Body of pancreas (tissue), 4 donors: ENCODE data around the gene USP15. TPM values are rescaled to one million over a fixed set of nuclear protein-coding genes. Genes with fewer than 3 reads are reported as not detected.

ENCODE experiments used
- ATAC-seq: fragments of 150-250 bp; one replicate; pipeline ENCODE4 v1.9.1; 2016
- DNase-seq, 4 donors: peaks; one replicate each; pipeline ENCODE4 v3.0.0-alpha.2; 2019
- H3K27ac ChIP-seq, 4 donors: fragments of 200-600 bp; sonication (generic); 1 replicate in 3 of 4; 2 replicates in 1 of 4; pipeline versions ENCODE4 v1.5.1 to v1.6.1; 2016 to 2019; ENCODE audit warnings: mild to moderate bottlenecking in 1 of 4, mixed read lengths in 1 of 4, moderate library complexity in 1 of 4
- H3K27me3 ChIP-seq, 2 donors: fragments of 200-600 bp; sonication (generic); one replicate each; pipeline ENCODE4 v1.6.0; 2016; ENCODE audit warnings: mild to moderate bottlenecking in 1 of 2
- H3K36me3 ChIP-seq, 2 donors: fragments of 200-600 bp; sonication (generic); replicated peaks in 1 of 2; 2 replicates each; pipeline ENCODE4 v1.5.1; 2016; ENCODE audit warnings: low read depth in 2 of 2; ENCODE audit not compliant: insufficient read depth in 1 of 2
- H3K4me1 ChIP-seq: fragments of 200-600 bp; sonication (generic); one replicate; pipeline ENCODE4 v1.6.0; 2016
- H3K4me3 ChIP-seq, 2 donors: fragments of 200-600 bp; sonication (generic); 1 replicate in 1 of 2; 2 replicates in 1 of 2; pipeline ENCODE4 v1.5.1; 2016 to 2019
- H3K9me3 ChIP-seq, 3 donors: fragments of 200-600 bp; sonication (generic); 1 replicate in 2 of 3; 2 replicates in 1 of 3; pipeline ENCODE4 v1.5.1; 2016
- POLR2A ChIP-seq, 3 donors: fragments of 450-650 bp; IDR thresholded peaks; one replicate each; pipeline ENCODE4 v1.6.1; 2016; ENCODE audit warnings: antibody characterized with exemption in 3 of 3, mild to moderate bottlenecking in 2 of 3
- WGBS, 2 donors: methylation state at CpG; one replicate each; pipeline ENCODE4 v1.1.5; 2017; 5-methylcytosine and 5-hydroxymethylcytosine counted together
- intact Hi-C: fragments of 100-400 bp; cut with DNase I; formaldehyde crosslinking; loops from one replicate; pipeline ENCODE4 v1.15.1; 2023
- total RNA-seq, 2 donors: library from RNA; depleted of rRNA; stranded (reverse); fragments of >200 nt; gene quantifications; one replicate each; pipeline ENCODE4 v1.1.0, GENCODE V29; 2016
- TF ChIP-seq, protein P1 (sequence below), 7 experiments: fragments of 450-650 bp in 4 of 7; fragments of 200-600 bp in 3 of 7; sonication (generic) in 3 of 7; IDR thresholded peaks; one replicate each; pipeline ENCODE4 v1.5.1; 2016 to 2019; ENCODE audit warnings: antibody characterized with exemption in 7 of 7

Gene USP15
- total RNA-seq, 2 donors from 2014 or later: 47.5 to 57.4 TPM

DNA sequence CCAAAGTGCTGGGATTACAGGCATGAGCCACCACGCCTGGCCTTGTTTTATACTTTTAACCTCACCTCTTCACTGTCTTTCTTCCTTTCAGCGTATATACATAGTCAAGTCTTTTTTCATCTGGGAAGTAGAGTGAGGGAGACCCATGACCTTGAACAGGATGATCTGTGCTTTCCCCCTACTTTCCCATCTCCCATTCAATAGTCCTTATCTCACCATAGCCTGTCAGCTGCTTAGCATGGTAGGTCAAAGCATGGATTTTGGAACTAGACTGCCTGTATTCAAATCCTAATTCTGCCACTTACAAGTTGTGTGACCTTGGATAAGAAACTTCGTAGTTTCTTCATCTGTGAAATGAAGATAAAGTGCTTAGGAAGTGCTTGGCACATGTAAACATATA lies 110.0 kb downstream of the USP15 start:
- TF ChIP-seq, protein P1, sequence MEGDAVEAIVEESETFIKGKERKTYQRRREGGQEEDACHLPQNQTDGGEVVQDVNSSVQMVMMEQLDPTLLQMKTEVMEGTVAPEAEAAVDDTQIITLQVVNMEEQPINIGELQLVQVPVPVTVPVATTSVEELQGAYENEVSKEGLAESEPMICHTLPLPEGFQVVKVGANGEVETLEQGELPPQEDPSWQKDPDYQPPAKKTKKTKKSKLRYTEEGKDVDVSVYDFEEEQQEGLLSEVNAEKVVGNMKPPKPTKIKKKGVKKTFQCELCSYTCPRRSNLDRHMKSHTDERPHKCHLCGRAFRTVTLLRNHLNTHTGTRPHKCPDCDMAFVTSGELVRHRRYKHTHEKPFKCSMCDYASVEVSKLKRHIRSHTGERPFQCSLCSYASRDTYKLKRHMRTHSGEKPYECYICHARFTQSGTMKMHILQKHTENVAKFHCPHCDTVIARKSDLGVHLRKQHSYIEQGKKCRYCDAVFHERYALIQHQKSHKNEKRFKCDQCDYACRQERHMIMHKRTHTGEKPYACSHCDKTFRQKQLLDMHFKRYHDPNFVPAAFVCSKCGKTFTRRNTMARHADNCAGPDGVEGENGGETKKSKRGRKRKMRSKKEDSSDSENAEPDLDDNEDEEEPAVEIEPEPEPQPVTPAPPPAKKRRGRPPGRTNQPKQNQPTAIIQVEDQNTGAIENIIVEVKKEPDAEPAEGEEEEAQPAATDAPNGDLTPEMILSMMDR (IDR thresholded peaks at IDR 0.05): no peak
- TF ChIP-seq POLR2A (IDR thresholded peaks at IDR 0.05): no peak
- no peak for DNase-seq
- Histone ChIP-seq H3K36me3 (no peaks in the 10 kb centered on the region), H3K4me3 (no peak overlapping the region), H3K4me1 (no peaks in the 10 kb centered on the region), H3K27me3 (no peaks in the 10 kb centered on the region), H3K9me3 (no peaks in the 10 kb centered on the region), H3K27ac (no peak overlapping the region)
- no peak for ATAC-seq
- WGBS, 2 donors: 76 to 78% methylated on average over 3 of the region's 3 CpGs
- intact Hi-C loops: no loop called here

DNA sequence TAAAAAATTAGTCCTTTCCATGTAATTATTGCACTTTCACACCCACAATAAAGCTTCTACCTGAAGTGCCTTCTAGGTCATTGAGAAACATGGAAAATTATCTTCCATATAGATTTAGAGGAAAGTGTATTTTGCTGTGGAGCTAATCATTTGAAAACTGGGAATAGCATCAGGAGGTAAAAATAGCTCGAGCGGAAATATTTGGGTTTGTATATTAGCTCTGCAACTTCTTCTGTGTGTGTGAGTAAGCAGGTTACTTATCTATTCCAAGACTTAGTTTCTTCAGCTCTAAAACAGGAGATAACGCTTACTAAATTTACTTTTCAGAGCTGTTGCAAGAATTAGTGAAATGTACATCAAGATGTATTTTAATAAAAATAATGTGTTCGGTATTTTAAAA lies 111.5 kb downstream of the USP15 start:
- TF ChIP-seq, protein P1 (IDR thresholded peaks at IDR 0.05): no peak
- no peak for TF ChIP-seq POLR2A (IDR thresholded peaks at IDR 0.05)
- ATAC-seq: no peak
- no peak overlapping the region for H3K27ac ChIP-seq
- WGBS, 2 donors: 56 to 76% methylated on average over 4 of the region's 4 CpGs
- H3K27me3 ChIP-seq: no peaks in the 10 kb centered on the region
- intact Hi-C loops: no loop called here
- no peaks in the 10 kb centered on the region for H3K9me3 ChIP-seq
- H3K4me1 ChIP-seq: no peaks in the 10 kb centered on the region
- no peak overlapping the region for H3K4me3 ChIP-seq
- DNase-seq: no peak
- no peaks in the 10 kb centered on the region for H3K36me3 ChIP-seq

DNA sequence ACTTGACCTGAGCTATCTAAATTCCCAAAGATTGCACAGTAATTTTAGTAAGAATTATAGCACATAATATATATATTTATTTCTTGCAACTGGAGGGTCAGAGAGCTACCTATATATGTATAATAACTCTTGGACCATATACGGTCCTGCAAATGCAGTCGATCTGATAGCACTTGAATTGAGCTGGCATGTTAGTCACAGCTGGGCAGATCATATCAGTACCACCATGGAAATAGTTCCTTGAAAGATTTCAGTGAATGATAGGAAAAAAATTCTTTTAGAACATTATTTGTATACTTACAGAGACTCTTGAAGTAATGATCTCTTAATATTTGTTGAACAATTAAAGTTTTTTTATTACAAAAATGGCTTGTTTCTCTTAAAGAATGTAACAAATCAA lies 111.9 kb downstream of the USP15 start:
- H3K36me3 ChIP-seq: no peaks in the 10 kb centered on the region
- no peak overlapping the region for H3K4me3 ChIP-seq
- no peak overlapping the region for H3K27ac ChIP-seq
- H3K9me3 ChIP-seq: no peaks in the 10 kb centered on the region
- ATAC-seq (no peak), DNase-seq (no peak)
- no peak for TF ChIP-seq POLR2A (IDR thresholded peaks at IDR 0.05)
- TF ChIP-seq, protein P1 (IDR thresholded peaks at IDR 0.05): no peak
- intact Hi-C loops: no loop called here
- no peaks in the 10 kb centered on the region for H3K4me1 ChIP-seq
- no peaks in the 10 kb centered on the region for H3K27me3 ChIP-seq
- 84 to 96% methylated on average over 2 of the region's 2 CpGs for WGBS, 2 donors

DNA sequence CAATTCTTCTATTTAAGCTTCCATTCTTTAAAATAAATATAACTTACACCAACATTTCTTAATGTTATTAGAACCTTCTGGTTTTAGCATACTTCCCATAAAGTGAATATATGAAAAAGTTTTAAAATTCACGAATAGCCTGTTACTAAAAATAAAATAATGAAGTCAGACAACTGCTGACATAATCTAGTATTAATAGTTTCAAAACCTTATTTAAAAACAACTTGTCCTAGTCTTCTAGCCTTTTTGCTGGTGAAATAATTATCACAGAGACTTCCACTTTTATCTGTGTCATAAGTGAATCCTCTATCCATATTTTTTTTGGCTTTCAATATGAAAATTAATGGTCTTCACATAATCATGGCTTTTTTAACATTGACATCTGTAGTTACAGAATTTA lies 112.6 kb downstream of the USP15 start:
- no peak for TF ChIP-seq POLR2A (IDR thresholded peaks at IDR 0.05)
- TF ChIP-seq, protein P1 (IDR thresholded peaks at IDR 0.05): no peak
- Histone ChIP-seq H3K36me3 (no peaks in the 10 kb centered on the region), H3K27ac (no peak overlapping the region), H3K27me3 (no peaks in the 10 kb centered on the region), H3K4me1 (no peaks in the 10 kb centered on the region), H3K9me3 (no peaks in the 10 kb centered on the region), H3K4me3 (no peak overlapping the region)
- DNase-seq (no peak), ATAC-seq (no peak)
- intact Hi-C loops: no loop called here
- 65 to 71% methylated on average over 1 of the region's 1 CpG for WGBS, 2 donors

DNA sequence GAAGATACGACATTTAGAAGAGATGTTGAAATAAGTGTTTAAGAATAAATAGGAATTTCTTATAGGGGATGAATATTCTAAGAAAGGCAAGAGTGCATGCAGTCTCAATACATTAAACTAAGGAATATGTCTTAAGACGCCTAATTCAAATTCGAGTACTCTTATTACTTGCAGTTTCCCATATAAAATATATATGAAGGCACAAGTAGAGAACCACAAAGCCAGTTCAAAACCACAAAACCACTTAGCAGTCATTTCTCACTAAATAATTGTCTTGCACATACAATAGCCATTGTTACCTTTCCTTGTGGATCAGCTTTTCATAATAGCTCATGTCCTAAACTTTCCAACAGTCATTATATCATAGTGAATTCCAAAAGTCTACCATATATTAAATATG lies 115.4 kb downstream of the USP15 start:
- ATAC-seq (no peak), DNase-seq (no peak)
- Histone ChIP-seq H3K27me3 (no peaks in the 10 kb centered on the region), H3K4me1 (no peaks in the 10 kb centered on the region), H3K27ac (no peak overlapping the region), H3K36me3 (no peaks in the 10 kb centered on the region), H3K4me3 (no peak overlapping the region), H3K9me3 (no peaks in the 10 kb centered on the region)
- WGBS, 2 donors: 90 to 93% methylated on average over 3 of the region's 3 CpGs
- intact Hi-C loops: no loop called here
- TF ChIP-seq, protein P1 (IDR thresholded peaks at IDR 0.05): no peak
- TF ChIP-seq POLR2A (IDR thresholded peaks at IDR 0.05): no peak
